GM12878 (cell line): ENCODE data around the gene TMEM33.

ENCODE experiments used
- CTCF ChIP-seq, 3 experiments: IDR thresholded peaks in 2 of 3; conservative IDR thresholded peaks in 1 of 3; 2 replicates each; pipeline ENCODE4 v1.5.1; 2011; ENCODE audit warnings: low read depth in 3 of 3, low read length in 3 of 3, mild to moderate bottlenecking in 3 of 3, control low read depth in 2 of 3, moderate library complexity in 2 of 3, inconsistent platforms in 1 of 3, mixed read lengths in 1 of 3; ENCODE audit not compliant: control insufficient read depth in 2 of 3, insufficient read depth in 1 of 3; ENCODE audit errors: extremely low read depth in 1 of 3
- YY1 ChIP-seq: IDR thresholded peaks from 2 replicates; pipeline ENCODE4 v1.6.1; 2011; ENCODE audit warnings: low read depth, mild to moderate bottlenecking, low read length

DNA sequence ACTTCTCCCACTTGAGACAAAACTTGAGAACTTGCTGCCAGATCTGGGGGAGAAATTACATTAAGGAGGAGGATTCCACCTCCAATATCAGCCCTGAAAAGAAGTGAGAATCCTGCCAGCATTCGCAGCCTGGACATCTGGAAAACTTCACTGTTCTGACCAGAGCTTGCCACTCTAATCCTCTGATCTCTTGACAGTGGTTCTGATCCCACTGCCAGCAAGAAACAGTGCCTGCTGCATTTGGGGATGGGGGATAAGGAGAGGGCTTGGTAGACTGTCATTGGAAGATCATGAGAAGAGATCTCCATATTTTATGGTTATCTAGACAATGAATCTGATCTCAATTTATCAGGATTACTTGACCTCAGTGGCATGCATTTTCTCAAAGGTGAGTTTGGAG lies 49.8 kb upstream of the TMEM33 start:
- TF ChIP-seq CTCF (IDR thresholded peaks at IDR 0.05 in 2 of 3, conservative IDR thresholded peaks at IDR 0.05 in 1 of 3; ENCODE audit: control insufficient read depth in 2 of 3, extremely low read depth in 1 of 3, insufficient read depth in 1 of 3, low read depth in 3 of 3, low read length in 3 of 3), result no peak
- TF ChIP-seq YY1, result no peak
